Measurements from ENCODE around the gene METTL15.
"Not testable (repeated sequence)": the region's sequence is repeated elsewhere in the genome, so short reads cannot be mapped to it uniquely, and the experiment has no call there.

The METTL15 gene

DNA sequence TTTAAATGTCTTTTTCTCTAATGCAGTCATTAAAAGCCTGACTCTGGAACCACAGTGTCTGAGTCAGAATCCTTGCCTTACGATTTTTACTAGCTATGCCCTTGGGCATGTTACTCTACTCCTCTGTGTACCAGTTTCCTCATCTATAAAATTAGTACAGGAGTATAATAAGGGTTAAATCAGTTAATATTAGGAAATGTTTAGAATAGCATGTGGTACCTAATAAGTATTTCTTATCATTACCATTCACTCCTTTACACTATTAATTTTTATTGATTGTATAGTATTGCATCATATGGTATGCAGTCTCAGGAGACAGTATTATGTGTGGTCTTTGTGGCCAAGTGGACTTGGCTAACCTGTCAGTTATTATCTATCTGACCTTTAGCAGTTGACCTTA is 68.2 kb downstream of the METTL15 start:
- no peak overlapping the region for H3K4me3 ChIP-seq (replicated peaks; ENCODE audit: low read depth, low read length)
- no peak for TF ChIP-seq CTCF (IDR thresholded peaks at IDR 0.05; ENCODE audit: low read length, missing control alignments)
- DNase-seq (ENCODE audit: low read depth) = no peak

- no peak for DNase-seq (ENCODE audit: low read depth)
- no peak overlapping the region for H3K4me3 ChIP-seq (replicated peaks; ENCODE audit: low read depth, low read length)
- no peak for TF ChIP-seq CTCF (IDR thresholded peaks at IDR 0.05; ENCODE audit: low read length, missing control alignments)
Measured at GRCh38 chr11:28195449-28195848, 87.3 kb downstream of the METTL15 start.

DNA sequence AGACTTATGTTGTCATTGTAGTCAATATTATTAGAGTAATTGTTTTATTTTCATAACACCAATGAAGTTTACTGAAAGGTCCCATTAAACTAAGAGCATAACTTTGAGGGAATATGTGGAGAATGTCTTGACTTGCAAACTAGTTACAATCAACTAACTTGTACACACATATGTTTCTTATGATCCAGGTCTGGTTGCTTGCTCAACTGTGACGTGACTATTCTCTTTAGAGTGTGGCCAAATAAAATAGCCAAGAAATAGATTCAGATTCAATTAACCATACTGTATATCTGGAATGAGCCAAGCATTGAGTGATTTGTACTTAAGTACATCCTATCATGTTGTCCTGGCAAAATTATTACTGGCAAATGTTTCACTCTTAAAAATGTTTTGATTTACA is 101.7 kb downstream of the METTL15 start:
- DNase-seq (ENCODE audit: low read depth) = no peak
- no peak for TF ChIP-seq CTCF (IDR thresholded peaks at IDR 0.05; ENCODE audit: low read length, missing control alignments)
- H3K4me3 ChIP-seq (replicated peaks; ENCODE audit: low read depth, low read length) = no peak overlapping the region

DNA sequence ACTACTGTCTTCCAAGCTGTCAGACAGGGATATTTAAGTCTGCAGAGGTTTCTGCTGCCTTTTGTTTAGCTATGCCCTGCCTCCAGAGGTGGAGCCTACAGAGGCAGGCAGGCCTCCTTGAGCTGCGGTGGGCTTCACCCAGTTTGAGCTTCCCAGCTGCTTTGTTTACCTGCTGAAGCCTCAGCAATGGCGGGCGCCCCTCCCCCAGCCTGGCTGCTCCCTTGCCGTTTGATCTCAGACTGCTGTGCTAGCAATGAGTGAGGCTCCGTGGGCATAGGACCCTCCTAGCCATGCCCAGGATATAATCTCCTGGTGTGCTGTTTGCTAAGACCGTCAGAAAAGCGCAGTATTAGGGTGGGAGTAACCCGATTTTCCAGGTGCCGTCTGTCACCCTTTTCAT is 113.9 kb downstream of the METTL15 start:
- not testable (repeated sequence) for DNase-seq (ENCODE audit: low read depth); H3K4me3 ChIP-seq (replicated peaks; ENCODE audit: low read depth, low read length)

GRCh38 chr11:28223577-28223976 is 115.4 kb downstream of the METTL15 start:
- H3K4me3 ChIP-seq (replicated peaks; ENCODE audit: low read depth, low read length) = no peak overlapping the region
- TF ChIP-seq CTCF (IDR thresholded peaks at IDR 0.05; ENCODE audit: low read length, missing control alignments) = no peak
- no peak for DNase-seq (ENCODE audit: low read depth)

GRCh38 chr11:28223994-28224393 is 115.8 kb downstream of the METTL15 start:
- TF ChIP-seq CTCF (IDR thresholded peaks at IDR 0.05; ENCODE audit: low read length, missing control alignments) = no peak
- H3K4me3 ChIP-seq (replicated peaks; ENCODE audit: low read depth, low read length) = no peak overlapping the region
- DNase-seq (ENCODE audit: low read depth) = no peak

DNA sequence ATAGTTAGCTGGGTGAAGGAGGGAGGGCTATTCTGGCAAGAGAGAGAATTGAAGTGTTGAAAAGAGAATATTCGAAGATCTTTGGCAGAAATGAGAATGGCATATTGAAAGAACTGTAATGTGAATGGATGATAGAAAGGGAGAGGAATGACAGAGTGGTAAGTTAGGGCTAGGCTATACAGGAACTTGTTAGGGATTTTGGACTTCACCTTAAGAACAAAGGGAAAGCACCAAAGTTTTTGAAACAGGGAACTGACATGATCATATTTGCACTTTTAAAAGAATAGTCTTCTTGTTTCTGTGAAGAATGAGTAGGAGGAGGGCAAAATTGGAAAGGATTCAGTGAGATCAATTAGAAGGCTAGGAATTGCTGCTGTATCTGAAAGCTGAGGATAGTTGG is 119.3 kb downstream of the METTL15 start:
- no peak for DNase-seq (ENCODE audit: low read depth)
- no peak overlapping the region for H3K4me3 ChIP-seq (replicated peaks; ENCODE audit: low read depth, low read length)
- no peak for TF ChIP-seq CTCF (IDR thresholded peaks at IDR 0.05; ENCODE audit: low read length, missing control alignments)

Measured in fibroblast of pulmonary artery (primary cell).